BE2C (cell line): ENCODE measurements around the gene ELMO2.
A peak's percentile ranks its signal among the peaks of the same experiment; 100 is the strongest.

Experiments
- DNase-seq: peaks from one replicate; pipeline ENCODE4 v3.0.0-alpha.2; 2020
- H3K27me3 ChIP-seq: fragments of 250-450 bp; sonication (Bioruptor Pico); 2 replicates; pipeline ENCODE4 v1.5.1; 2020; ENCODE audit warnings: mild to moderate bottlenecking
- H3K36me3 ChIP-seq: fragments of 250-450 bp; sonication (Bioruptor Pico); 2 replicates; pipeline ENCODE4 v1.5.1; 2020; ENCODE audit warnings: mild to moderate bottlenecking
- H3K4me1 ChIP-seq: fragments of 250-450 bp; sonication (Bioruptor Pico); 2 replicates; pipeline ENCODE4 v1.5.1; 2020
- H3K4me3 ChIP-seq: 2 replicates; pipeline ENCODE4 v1.5.1; 2011; ENCODE audit warnings: low read depth, low read length
- H3K9me3 ChIP-seq: fragments of 250-450 bp; sonication (Bioruptor Pico); 2 replicates; pipeline ENCODE4 v1.5.1; 2020
- CTCF ChIP-seq: IDR thresholded peaks from 2 replicates; pipeline ENCODE4 v1.5.1; 2012; ENCODE audit warnings: mild to moderate bottlenecking, low read depth, low read length

ELMO2 gene

GRCh38 chr20:46332373-46333160, 73.8 kb downstream of the ELMO2 start:
- no peaks in the 10 kb centered on the region for H3K27me3 ChIP-seq
- no peak for TF ChIP-seq CTCF
- no peak overlapping the region for H3K4me3 ChIP-seq
- H3K4me1 ChIP-seq: peaks cover 45% of the 10 kb centered on the region
- no peaks in the 10 kb centered on the region for H3K36me3 ChIP-seq
- DNase-seq: peak; percentile 62
- no peaks in the 10 kb centered on the region for H3K9me3 ChIP-seq

GRCh38 chr20:46331611-46332361, 74.6 kb downstream of the ELMO2 start:
- H3K36me3 ChIP-seq: no peaks in the 10 kb centered on the region
- H3K27me3 ChIP-seq: no peaks in the 10 kb centered on the region
- H3K4me3 ChIP-seq: no peak overlapping the region
- H3K9me3 ChIP-seq: no peaks in the 10 kb centered on the region
- no peak for TF ChIP-seq CTCF
- DNase-seq: no peak
- peaks cover 45% of the 10 kb centered on the region for H3K4me1 ChIP-seq

GRCh38 chr20:46330831-46331371, 75.5 kb downstream of the ELMO2 start:
- Histone ChIP-seq H3K4me1 (peaks cover 45% of the 10 kb centered on the region), H3K36me3 (no peaks in the 10 kb centered on the region), H3K9me3 (no peaks in the 10 kb centered on the region), H3K27me3 (no peaks in the 10 kb centered on the region), H3K4me3 (no peak overlapping the region)
- no peak for TF ChIP-seq CTCF
- no peak for DNase-seq

GRCh38 chr20:46330072-46330763, 76.2 kb downstream of the ELMO2 start:
- H3K4me3 ChIP-seq: no peak overlapping the region
- H3K4me1 ChIP-seq: peaks cover 45% of the 10 kb centered on the region
- no peak for TF ChIP-seq CTCF
- no peaks in the 10 kb centered on the region for H3K9me3 ChIP-seq
- no peaks in the 10 kb centered on the region for H3K27me3 ChIP-seq
- DNase-seq: peak; percentile 45
- H3K36me3 ChIP-seq: no peaks in the 10 kb centered on the region

- H3K9me3 ChIP-seq: no peaks in the 10 kb centered on the region
- no peak for DNase-seq
- H3K4me1 ChIP-seq: peaks cover 45% of the 10 kb centered on the region
- H3K4me3 ChIP-seq: no peak overlapping the region
- H3K36me3 ChIP-seq: no peaks in the 10 kb centered on the region
- no peaks in the 10 kb centered on the region for H3K27me3 ChIP-seq
- no peak for TF ChIP-seq CTCF
Observed at GRCh38 chr20:46328200-46328882, 78.1 kb downstream of the ELMO2 start.
